GM12878 (cell line): ENCODE data around the gene EXOSC2. TPM values are rescaled to one million over a fixed set of nuclear protein-coding genes. Genes with fewer than 3 reads are reported as not detected.

Experiments
- ATAC-seq: fragments of 200-7000 bp; cut with Tn5 transposase; 3 replicates; pipeline ENCODE4 v1.9.1; 2020; ENCODE audit warnings: mild to moderate bottlenecking, moderate library complexity
- BruUV-seq: library from RNA; stranded (reverse); fragments of 400-500 nt; replicated peaks from 2 replicates; lab custom pipeline; 2021; lab: Mats Ljungman, UMichigan
- CTCF ChIA-PET: fragments of 300-600 bp; sonication (Branson Sonifier 250); formaldehyde crosslinking; extraction: SDS; loops from one replicate; lab custom pipeline; 2021; ENCODE audit warnings: inconsistent platforms; lab: Yijun Ruan, JAX
- POLR2A ChIA-PET: fragments of 350-600 bp; formaldehyde crosslinking; extraction: SDS; loops from one replicate; lab custom pipeline; 2021; ENCODE audit warnings: inconsistent platforms; lab: Charles Lee
- RAD21 ChIA-PET: fragments of 300-600 bp; sonication (Branson Sonifier 250); formaldehyde crosslinking; loops from one replicate; lab custom pipeline; 2023; ENCODE audit warnings: antibody characterized with exemption; ENCODE audit not compliant: unreplicated experiment; lab: Charles Lee
- SMC1A ChIA-PET: fragments of 300-600 bp; sonication (Branson Sonifier 250); formaldehyde crosslinking; loops from one replicate; lab custom pipeline; 2023; ENCODE audit not compliant: unreplicated experiment, uncharacterized antibody; lab: Charles Lee
- DNase-seq: peaks from one replicate; pipeline ENCODE4 v3.0.0-alpha.2; 2011; ENCODE audit warnings: low read depth, low spot score
- FAIRE-seq: peaks from 3 replicates; lab custom pipeline; 2011; peaks lifted over from hg19 to GRCh38; lab: Jason Lieb, UNC
- H2AFZ ChIP-seq: 2 replicates; pipeline ENCODE4 v1.6.0; 2011; ENCODE audit warnings: low read depth, low read length, control low read depth; ENCODE audit not compliant: control insufficient read depth
- H3K27ac ChIP-seq: 2 replicates; pipeline ENCODE4 v1.5.1; 2011; ENCODE audit warnings: control low read depth; ENCODE audit not compliant: control insufficient read depth, insufficient read depth
- H3K27me3 ChIP-seq, 2 experiments: replicated peaks in 1 of 2; 2 replicates each; pipeline versions ENCODE4 v1.6.0 to v1.6.1; 2011; ENCODE audit warnings: low read length in 1 of 2; ENCODE audit not compliant: control insufficient read depth in 2 of 2, insufficient read depth in 2 of 2
- H3K36me3 ChIP-seq, 2 experiments: 2 replicates each; pipeline ENCODE4 v1.5.1; 2011; ENCODE audit warnings: low read length in 1 of 2; ENCODE audit not compliant: control insufficient read depth in 2 of 2, insufficient read depth in 2 of 2
- H3K4me1 ChIP-seq: 2 replicates; pipeline ENCODE4 v1.6.1; 2011; ENCODE audit warnings: mild to moderate bottlenecking, low read length, moderate library complexity, mixed read lengths; ENCODE audit not compliant: control insufficient read depth, insufficient read depth
- H3K4me2 ChIP-seq: 2 replicates; pipeline ENCODE4 v1.6.0; 2011; ENCODE audit warnings: control low read depth; ENCODE audit not compliant: control insufficient read depth, insufficient read depth
- H3K4me3 ChIP-seq: fragments of 200-600 bp; sonication (generic); 2 replicates; pipeline ENCODE4 v1.5.1; 2016
- H3K79me2 ChIP-seq: 2 replicates; pipeline ENCODE4 v1.6.0; 2011; ENCODE audit warnings: low read length; ENCODE audit not compliant: control insufficient read depth, insufficient read depth
- H3K9ac ChIP-seq: 2 replicates; pipeline ENCODE4 v1.8.0; 2011; ENCODE audit warnings: low read length, control low read depth, mixed read lengths; ENCODE audit not compliant: control insufficient read depth, insufficient read depth
- H3K9me3 ChIP-seq: replicated peaks from 3 replicates; pipeline ENCODE4 v1.5.1; 2011; ENCODE audit warnings: mild to moderate bottlenecking, low read length; ENCODE audit not compliant: control insufficient read depth, insufficient read depth
- H4K20me1 ChIP-seq: 2 replicates; pipeline ENCODE4 v1.6.0; 2011; ENCODE audit not compliant: control insufficient read depth, insufficient read depth
- CEBPZ ChIP-seq: fragments of 150-350 bp; IDR thresholded peaks from 2 replicates; pipeline ENCODE4 v1.6.1; 2016; ENCODE audit warnings: low read depth, low read length
- CREM ChIP-seq: IDR thresholded peaks from 2 replicates; pipeline ENCODE4 v1.6.1; 2014; ENCODE audit warnings: antibody characterized with exemption, low read depth
- FOXM1 ChIP-seq: IDR thresholded peaks from 2 replicates; pipeline ENCODE4 v1.6.1; 2012; ENCODE audit warnings: low read depth, mild to moderate bottlenecking, inconsistent platforms, low read length, moderate library complexity
- KAT2A ChIP-seq: conservative IDR thresholded peaks from 2 replicates; pipeline ENCODE4 v1.6.1; 2011; ENCODE audit warnings: low read depth, low read length; ENCODE audit not compliant: control insufficient read depth
- KLF5 ChIP-seq: fragments of 450-650 bp; IDR thresholded peaks from 2 replicates; pipeline ENCODE4 v1.6.1; 2014; ENCODE audit warnings: mild to moderate bottlenecking; ENCODE audit not compliant: partially characterized antibody
- MTA3 ChIP-seq: IDR thresholded peaks from 2 replicates; pipeline ENCODE4 v1.6.1; 2012; ENCODE audit warnings: low read length, inconsistent platforms, borderline replicate concordance
- NFXL1 ChIP-seq: fragments of 450-650 bp; IDR thresholded peaks from 2 replicates; pipeline ENCODE4 v1.6.1; 2017; ENCODE audit warnings: antibody characterized with exemption, mild to moderate bottlenecking, borderline replicate concordance
- NKRF ChIP-seq: fragments of 450-650 bp; conservative IDR thresholded peaks from 2 replicates; pipeline ENCODE4 v1.6.1; 2017; ENCODE audit warnings: mild to moderate bottlenecking, moderate library complexity
- NR2C2 ChIP-seq: IDR thresholded peaks from 2 replicates; pipeline ENCODE4 v1.6.1; 2011; ENCODE audit warnings: borderline replicate concordance, low read depth; ENCODE audit not compliant: control insufficient read depth, insufficient read length
- PAX8 ChIP-seq: fragments of 450-650 bp; IDR thresholded peaks from 2 replicates; pipeline ENCODE4 v1.6.1; 2017; ENCODE audit warnings: mild to moderate bottlenecking, moderate library complexity
- POU2F2 ChIP-seq: IDR thresholded peaks from 3 replicates; pipeline ENCODE4 v1.6.1; 2011; ENCODE audit warnings: low read depth, mild to moderate bottlenecking, low read length, borderline replicate concordance
- RB1 ChIP-seq: fragments of 450-650 bp; formaldehyde crosslinking; IDR thresholded peaks from 2 replicates; pipeline ENCODE4 v1.6.1; 2017; ENCODE audit warnings: mild to moderate bottlenecking, borderline replicate concordance
- ZZZ3 ChIP-seq: IDR thresholded peaks from 2 replicates; pipeline ENCODE4 v1.6.1; 2011; ENCODE audit warnings: low read depth; ENCODE audit not compliant: control insufficient read depth, insufficient read length
- WGBS: methylation state at CpG from one replicate; pipeline ENCODE4 v1.1.6; 2016; ENCODE audit warnings: low lambda C conversion rate; ENCODE audit not compliant: insufficient replicate concordance, insufficient coverage; ENCODE audit errors: missing lambda C conversion rate; 5-methylcytosine and 5-hydroxymethylcytosine counted together
- in situ Hi-C: fragments of 300-500 bp; cut with MboI; formaldehyde crosslinking; loops from 9 replicates; pipeline ENCODE4 v1.14.3; 2018; ENCODE audit warnings: mixed read lengths
- intact Hi-C: fragments of 100-400 bp; cut with micrococcal nuclease; formaldehyde crosslinking; loops from one replicate; pipeline ENCODE4 v1.14.2; 2022; ENCODE audit not compliant: unreplicated experiment
- polyA plus RNA-seq, 11 experiments: library from polyadenylated mRNA; depleted of rRNA in 4 of 11; unstranded in 6 of 11; stranded (reverse) in 5 of 11; fragments of >200 nt; fragmentation: Nextera tagmentation in 4 of 11; fragmentation: Illumina TruSeq in 1 of 11; extraction: Ambion mirVana in 4 of 11; extraction: Trizol in 1 of 11; gene quantifications; 1 replicate in 1 of 11; 2 replicates in 10 of 11; pipeline versions ENCODE4 v1.2.1 to v1.2.3, GENCODE V29; 2011 to 2016; ENCODE audit warnings: inconsistent platforms in 2 of 11, missing spikeins in 2 of 11, low read depth in 1 of 11
- total RNA-seq, 4 experiments: library from RNA; depleted of rRNA in 3 of 4; stranded (reverse); fragments of >200 nt in 3 of 4; fragmentation: Illumina TruSeq in 1 of 4; extraction: Trizol in 1 of 4; gene quantifications; 2 replicates each; pipeline versions ENCODE4 v1.2.1 to v1.2.3, GENCODE V29; 2013 to 2021
- TF ChIP-seq, protein P1 (sequence below): fragments of 450-650 bp; IDR thresholded peaks from 2 replicates; pipeline ENCODE4 v1.6.1; 2014; ENCODE audit warnings: mild to moderate bottlenecking

The EXOSC2 gene
- total and polyA plus RNA-seq, 10 of the 15 experiments (the other 5 are each of a cell fraction or from before 2014, with no cell fraction given): 26.3 to 55.0 (median 48.0) TPM

DNA sequence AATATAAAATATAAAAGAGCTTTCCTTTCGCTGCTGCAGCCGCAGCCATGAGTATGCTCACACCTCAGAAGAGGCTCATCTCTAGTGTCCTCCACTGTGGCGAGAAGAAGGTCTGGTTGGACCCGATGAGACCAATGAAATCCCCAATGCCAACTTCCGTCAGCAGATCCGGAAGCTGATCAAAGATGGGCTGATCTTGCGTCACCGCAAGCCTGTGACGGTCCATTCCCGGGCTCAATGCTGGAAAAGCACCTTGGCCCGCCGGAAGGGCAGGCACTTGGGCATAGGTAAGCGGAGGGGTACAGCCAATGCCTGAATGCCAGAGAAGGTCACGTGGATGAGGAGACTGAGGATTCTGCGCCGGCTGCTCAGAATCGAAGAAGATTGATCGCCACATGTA lies 41.8 kb upstream of the EXOSC2 start:
- RAD21 ChIA-PET: no interaction called here
- no peak for DNase-seq
- Histone ChIP-seq H2AFZ (no peak overlapping the region), H3K9me3 (no peaks in the 10 kb centered on the region), H3K36me3 (no peaks in the 10 kb centered on the region), H3K27ac (no peak overlapping the region), H3K4me1 (no peaks in the 10 kb centered on the region), H3K9ac (no peak overlapping the region), H3K4me3 (no peak overlapping the region), H3K79me2 (no peaks in the 10 kb centered on the region), H4K20me1 (no peaks in the 10 kb centered on the region), H3K4me2 (no peak overlapping the region), H3K27me3 (peaks cover 0 to 2% of the 10 kb centered on the region in 2 experiments; a peak in 2 of 4 replicates)
- intact Hi-C loops (no loop called here), in situ Hi-C loops (no loop called here)
- no peak for FAIRE-seq
- CTCF ChIA-PET: no interaction called here
- ATAC-seq: no peak
- TF ChIP-seq KLF5 (no peak), NR2C2 (no peak), RB1 (no peak), FOXM1 (no peak), CREM (no peak), CEBPZ (no peak), NFXL1 (no peak), MTA3 (no peak), KAT2A (no peak), POU2F2 (no peak), ZZZ3 (no peak), PAX8 (no peak), NKRF (no peak)
- TF ChIP-seq, protein P1, sequence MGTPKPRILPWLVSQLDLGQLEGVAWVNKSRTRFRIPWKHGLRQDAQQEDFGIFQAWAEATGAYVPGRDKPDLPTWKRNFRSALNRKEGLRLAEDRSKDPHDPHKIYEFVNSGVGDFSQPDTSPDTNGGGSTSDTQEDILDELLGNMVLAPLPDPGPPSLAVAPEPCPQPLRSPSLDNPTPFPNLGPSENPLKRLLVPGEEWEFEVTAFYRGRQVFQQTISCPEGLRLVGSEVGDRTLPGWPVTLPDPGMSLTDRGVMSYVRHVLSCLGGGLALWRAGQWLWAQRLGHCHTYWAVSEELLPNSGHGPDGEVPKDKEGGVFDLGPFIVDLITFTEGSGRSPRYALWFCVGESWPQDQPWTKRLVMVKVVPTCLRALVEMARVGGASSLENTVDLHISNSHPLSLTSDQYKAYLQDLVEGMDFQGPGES: no peak
- SMC1A ChIA-PET: no interaction called here
- POLR2A ChIA-PET: no interaction called here
- no TSS peak for BruUV-seq
- 81% methylated on average over 14 of the region's 18 CpGs for WGBS
